NK-92 (cell line): Measurements from ENCODE around the gene SLC9C1.

ENCODE experiments used
- DNase-seq: peaks from one replicate; lab custom pipeline; 2025; ENCODE audit not compliant: unreplicated experiment; lab: John Stamatoyannopoulos, UW

SLC9C1 gene

DNA sequence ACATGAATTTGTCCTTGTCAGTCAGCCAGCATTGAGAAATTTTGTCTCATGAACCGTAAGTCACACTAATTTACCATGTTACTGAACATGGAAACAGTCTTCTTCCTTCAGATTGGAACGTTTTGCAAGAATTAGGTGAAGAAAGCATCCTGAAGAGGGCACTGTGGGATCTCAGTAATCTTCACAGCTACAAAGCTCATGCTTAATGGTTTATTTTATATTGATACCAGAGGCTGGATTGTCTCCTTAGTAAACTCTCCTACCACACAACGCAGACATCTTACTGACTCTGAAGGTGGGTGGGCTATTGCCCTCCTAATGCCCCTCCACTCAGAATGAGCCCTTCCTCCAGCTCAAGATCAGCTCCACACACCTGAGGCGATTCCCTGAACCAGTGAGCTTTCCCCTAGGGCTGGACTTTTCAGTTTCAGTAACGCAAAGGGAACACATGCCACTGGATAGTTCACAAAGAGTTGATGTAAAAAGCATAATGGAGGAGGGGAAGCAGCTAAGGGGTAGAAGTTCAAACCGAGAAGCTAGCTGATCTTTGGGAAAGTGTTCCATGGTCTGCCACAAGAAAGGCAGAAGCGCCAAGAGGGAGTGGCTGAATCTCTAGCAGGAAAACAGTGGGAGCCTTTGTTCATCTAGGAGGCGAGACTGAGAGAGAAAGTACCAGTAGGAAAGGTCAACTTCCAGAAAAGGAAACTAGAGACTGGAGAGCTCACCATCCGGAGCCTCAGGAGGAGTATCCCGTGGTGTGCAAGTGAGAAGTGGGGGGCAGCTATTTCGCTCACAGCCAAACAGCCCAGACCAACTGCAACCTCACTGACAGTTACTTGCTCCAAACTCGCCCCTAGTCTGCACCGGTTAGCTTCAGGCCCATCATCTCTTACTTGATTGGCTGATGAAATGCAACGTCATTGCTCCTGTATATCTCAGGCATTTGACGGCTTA lies at the start of gene SLC9C1:
Gene SLC9C1, minus strand, starts transcription at position 849 of the 954 bp plus-strand sequence. CDS start 7,425 bp downstream, outside the sequence.
- no peak for DNase-seq

GRCh38 chr3:112341386-112341785 lies 47.4 kb upstream of the SLC9C1 start:
- DNase-seq = no peak

- no peak for DNase-seq
Measured at GRCh38 chr3:112339609-112340008, 45.6 kb upstream of the SLC9C1 start.

DNA sequence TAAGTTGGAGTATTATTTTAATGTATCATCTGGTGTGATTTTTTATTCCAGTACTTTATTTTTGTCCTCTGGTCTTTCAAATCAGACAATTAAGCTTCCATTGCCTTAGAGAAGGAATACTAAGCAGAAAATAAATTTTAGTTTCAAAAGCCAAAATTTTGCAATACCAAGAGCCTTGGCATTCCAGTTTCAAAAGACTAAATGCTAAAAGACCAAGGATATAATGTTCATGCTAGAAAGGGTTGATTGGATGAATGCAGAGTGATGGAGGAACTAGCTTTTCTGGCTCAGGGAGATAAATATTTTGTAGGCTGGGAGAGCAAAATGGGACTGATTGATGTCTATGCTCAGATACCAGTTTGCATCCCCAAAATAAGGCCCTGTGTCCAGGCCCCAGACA lies 45.1 kb upstream of the SLC9C1 start:
- DNase-seq = no peak

DNA sequence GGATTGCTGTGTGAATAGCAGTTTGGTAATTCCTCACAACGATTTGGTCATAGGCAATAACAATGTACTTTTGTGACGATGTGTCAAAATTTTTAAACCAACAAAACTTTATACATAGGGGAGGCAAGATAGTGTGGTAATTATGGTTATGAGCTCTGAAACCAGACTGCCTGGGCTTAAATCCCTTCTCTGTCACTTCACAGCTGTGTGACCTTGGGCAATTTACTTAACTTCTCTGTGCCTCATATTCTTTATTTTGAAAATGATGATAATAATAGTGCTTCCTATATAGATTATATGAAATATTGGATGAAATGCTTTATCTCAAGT lies 44.7 kb upstream of the SLC9C1 start:
- no peak for DNase-seq

DNA sequence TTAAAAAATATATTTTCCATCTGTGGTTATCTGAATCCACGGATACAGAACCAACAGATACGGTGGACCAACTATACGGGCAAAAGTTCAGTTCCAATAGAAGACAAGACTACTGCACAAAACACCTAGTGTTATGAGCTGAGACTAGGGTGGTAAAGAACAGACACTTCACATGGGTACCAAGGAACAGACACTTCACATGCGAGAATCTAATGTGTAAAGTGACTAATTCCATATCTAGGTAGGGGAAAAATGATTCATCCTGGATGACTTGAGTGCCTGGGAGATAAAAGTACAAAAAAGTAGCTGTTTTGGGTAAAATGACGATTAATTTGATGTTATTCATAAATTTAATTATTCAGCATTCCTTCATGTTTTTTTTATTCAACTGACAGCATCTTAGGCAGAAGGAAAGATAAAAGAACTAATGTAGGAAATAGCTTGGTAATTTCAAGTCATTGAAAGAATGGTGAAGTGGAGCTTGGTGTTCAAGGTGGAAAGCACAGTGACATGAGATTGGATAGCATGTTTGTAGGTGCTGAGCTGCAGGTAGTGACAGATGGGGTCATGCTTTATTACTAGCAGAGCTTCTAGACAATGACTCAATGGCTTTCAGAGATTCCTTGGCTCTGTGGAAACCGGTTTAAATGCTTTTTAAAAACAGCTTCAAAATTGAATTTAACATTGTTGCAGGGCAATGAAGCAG lies 44.2 kb upstream of the SLC9C1 start:
- DNase-seq = no peak

- DNase-seq = no peak
Measured at GRCh38 chr3:112335434-112335781, 41.4 kb upstream of the SLC9C1 start.

- DNase-seq = no peak
Measured at GRCh38 chr3:112334691-112335433, 40.8 kb upstream of the SLC9C1 start.

GRCh38 chr3:112333381-112334317 lies 39.6 kb upstream of the SLC9C1 start:
- no peak for DNase-seq

DNA sequence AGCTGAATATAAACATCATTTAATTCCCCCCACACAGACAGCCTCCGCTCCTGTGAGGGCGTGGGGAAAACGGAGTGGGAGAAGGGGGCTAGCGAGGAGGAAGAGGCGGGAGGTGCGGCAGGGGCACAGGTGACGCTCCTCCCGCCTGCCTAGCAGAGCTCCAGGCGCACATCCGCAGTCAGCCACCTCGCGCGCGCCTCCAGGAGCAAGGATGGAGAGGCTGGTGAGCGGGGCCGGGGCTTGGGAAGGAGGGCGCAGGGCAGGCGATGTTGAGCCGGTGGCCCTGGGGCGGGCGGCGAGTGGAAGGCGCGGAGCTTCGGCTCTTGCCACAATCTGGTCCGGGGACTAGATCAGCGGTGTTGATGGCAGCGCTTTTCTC lies 39.0 kb upstream of the SLC9C1 start, which contains the start of gene CD200:
Gene CD200, plus strand, starts transcription at position 155 of the 379 bp plus-strand sequence. Its CDS starts 57 bp downstream, at position 212.
- no peak for DNase-seq

DNA sequence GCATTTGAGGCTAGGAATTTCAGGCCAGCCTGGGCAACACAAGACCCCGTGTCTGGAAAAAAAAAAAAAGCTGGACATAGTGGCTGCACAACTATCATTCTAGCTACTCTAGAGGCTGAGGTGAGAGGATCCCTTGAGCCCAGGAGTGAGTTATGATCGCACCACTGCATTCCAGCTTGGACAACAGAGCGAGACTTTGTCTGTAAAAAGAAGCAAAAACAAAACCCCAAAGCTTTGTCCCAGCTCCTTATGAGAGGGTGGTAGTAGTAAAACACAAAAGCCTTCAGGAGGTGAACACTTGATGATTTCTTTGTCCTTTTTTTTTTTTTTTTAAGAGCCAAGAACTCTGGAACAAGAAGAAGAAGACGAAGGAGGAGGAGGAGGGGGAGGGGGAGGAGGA lies 37.8 kb upstream of the SLC9C1 start:
- no peak for DNase-seq

DNA sequence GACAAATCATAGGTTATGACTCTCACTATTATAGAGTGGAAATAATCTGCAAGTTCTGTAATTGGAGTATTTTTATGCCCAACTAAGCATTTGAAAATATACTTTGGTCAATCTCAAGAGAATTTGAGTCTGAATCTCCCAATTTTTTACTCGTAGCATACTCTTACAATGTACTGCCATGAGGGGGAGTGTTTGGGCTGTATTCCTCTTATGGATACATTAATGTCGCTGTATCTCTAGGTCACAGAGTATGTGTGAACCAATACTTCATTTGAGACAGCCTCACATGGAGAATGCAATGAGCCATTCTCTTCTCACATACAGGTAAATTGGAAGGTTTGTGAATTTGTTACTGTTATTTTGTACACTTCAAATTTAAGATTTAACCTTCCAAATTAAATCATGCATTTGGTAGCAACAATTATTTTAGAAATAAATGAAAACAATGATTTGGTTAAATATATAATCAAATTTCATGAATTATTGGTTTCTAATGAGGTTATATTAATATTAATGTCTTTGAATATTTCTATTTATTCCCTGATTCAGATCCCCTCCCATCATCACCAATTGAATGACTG lies 33.4 kb upstream of the SLC9C1 start:
- no peak for DNase-seq

- DNase-seq = no peak
Measured at GRCh38 chr3:112321867-112322652, 28.0 kb upstream of the SLC9C1 start.

DNA sequence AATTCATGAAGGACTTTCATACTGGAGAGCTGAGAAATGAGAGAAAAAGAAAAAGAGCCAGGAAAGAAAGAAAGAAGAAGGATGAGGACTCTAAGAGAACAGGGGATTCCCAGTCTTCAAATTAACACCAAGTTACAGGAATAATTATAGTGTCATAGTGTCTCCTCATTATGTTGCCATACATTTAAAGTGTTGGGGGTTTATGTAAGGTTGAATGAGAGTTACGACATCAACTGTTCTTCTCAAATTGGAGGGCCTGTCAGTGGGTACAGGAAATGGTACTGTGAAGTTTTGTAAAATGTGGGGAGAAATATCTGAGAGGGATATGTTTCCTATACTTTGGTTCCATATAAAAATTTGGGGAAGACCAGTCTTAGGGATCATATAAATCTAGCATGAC lies 26.7 kb upstream of the SLC9C1 start:
- no peak for DNase-seq

DNA sequence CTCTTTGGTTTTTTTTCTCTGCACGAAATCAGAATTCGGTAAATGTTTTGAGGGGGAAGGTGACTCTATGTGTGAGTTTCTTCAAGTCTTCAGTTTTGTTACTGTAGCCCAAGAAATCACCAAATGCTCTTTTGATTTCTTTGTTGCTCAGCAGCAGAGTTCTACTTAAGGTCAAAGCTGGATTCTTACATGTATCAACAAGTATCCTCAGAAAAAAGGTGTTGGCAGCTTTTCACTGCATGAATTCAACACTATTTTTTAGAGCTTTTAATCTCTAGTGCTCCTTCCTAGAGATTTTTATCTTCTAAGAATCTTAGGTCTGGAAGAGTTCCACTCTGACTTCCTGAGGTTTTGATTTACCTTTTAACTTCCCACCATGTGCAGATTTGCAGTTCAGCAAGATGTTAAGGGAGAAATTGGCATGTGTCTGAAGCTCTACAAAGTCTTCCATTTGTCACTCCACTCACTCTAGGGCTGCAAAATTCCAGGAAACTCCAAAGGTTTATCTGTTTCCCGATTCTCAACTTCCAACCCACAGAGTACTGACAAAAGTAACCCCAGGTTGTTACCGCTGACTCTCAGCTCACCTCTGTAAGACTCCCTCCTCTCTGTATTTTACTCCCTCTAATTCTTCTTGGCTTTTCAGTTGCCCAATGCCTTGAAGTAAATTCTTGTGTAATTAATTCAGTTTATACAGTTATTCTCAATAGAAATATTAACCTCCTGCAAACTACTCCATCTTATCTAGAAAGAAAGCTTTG lies 25.7 kb upstream of the SLC9C1 start:
- no peak for DNase-seq

DNA sequence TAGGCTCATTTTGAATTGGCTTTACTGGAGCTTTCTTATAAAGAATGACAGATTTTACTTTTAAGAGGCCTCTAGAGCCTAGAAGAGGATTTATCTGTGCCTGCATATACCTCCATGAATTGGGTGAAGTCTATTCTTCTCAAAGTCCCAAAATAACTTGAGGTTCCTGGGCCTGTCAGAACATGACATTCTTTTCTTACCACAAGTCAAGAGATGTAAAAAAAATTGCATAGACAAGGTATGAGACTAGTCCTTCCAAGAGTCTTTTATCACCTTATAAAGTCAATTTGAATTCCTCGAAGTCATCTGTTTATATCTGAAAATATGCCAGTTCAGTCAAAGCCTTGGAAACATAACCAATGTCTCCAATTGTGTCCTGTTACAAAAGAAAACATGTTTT lies 21.8 kb upstream of the SLC9C1 start:
- no peak for DNase-seq

DNA sequence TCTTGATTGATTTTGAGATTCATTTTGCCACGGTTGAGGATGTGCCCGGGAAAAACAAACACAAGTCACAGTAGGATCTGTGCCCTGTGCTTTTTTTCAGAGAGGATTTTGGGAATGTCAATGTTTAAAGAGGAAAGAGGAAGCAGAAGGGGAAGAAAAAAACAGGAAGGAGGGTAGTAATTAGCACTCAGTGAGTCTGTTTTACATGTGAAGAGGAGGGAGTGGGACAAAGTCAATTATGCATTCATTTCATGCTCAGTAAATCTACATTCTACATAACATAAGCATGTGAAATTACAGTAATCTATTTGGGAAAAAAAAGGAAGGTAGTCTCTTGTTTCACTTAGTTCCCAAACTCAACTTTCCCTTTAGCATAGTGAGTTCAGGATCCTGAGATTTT lies 20.6 kb upstream of the SLC9C1 start:
- DNase-seq = no peak

DNA sequence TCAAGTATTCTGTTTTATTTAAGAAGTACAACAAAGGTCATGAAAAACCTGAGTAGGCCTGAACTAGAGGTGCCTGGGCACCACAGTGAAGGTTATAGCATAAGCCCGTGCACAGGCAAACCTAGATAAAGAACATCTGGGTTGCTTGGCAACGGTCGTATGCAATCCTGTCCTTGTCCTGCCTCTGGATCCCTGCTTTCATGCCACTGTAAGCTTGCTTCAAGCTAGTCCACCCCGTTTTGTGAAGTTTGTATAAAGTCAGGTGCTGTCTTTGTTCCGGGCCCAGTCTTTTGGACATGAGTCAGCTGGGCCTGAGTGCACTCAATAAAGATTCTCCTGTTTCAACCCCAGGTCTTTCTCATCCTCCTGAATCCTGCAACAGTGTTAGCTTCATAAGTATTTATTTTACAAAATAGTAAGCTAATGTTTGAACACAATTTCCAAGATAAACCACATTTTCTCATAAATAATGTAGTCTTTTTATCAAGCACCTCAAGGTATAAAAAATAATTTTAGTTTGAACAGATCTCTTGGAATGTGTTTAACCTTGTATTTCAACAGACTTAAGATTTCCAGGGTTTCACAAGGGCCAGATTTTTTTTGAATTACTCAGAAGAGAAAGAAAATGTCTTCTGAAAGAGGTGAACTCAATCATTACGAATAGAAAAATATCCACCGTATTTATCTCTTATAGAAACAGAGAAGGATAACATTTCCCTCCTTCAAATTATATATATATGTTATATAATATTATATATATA lies 14.3 kb upstream of the SLC9C1 start:
- DNase-seq = no peak
